Measurements from ENCODE around the gene INCA1. TPM values are rescaled to one million over a fixed set of nuclear protein-coding genes. Genes with fewer than 3 reads are reported as not detected.

Gene INCA1
- polyA plus RNA-seq, 1 of the 3 experiments (the other 2 are of a cell fraction) = 1.2 TPM

DNA sequence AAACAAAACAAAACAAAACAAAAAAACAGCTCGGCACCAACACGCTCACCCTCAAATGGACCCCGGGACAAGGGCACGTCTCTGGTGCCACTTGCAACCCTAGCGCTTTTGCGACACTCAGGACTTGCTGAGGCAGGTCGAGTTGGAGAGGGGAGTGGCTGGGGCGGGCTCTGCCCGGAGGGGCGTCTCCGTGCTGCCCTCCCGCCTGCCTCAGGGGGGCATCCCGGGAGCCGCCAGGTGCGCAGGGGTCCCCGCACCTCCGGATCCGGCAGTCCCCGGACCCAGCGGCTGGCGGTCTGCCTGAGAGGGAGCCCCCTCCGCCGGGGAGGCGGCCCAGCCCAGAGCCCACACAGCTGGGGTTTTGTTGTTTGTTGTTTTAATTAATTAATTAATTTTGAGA, 38.0 kb upstream of the INCA1 start, which contains the start of gene SLC52A1:
TSS of gene SLC52A1 (minus strand) at position 112 of the 400 bp plus-strand sequence. CDS start 820 bp downstream, outside the sequence.
- DNase-seq = peak; percentile 60
- H3K4me1 ChIP-seq (ENCODE audit: control insufficient read depth in 1 of 2, insufficient read depth in 2 of 2, low read depth in 1 of 2, low read length in 1 of 2) = peaks cover 0 to 2% of the 10 kb centered on the region in 2 experiments; a peak in 1 of 4 replicates
- H3K9me3 ChIP-seq = no peaks in the 10 kb centered on the region
- no peak within 1 kb of the TSS for H3K9ac ChIP-seq
- 20% methylated on average over 10 of the region's 24 CpGs for WGBS (ENCODE audit: low lambda C conversion rate)
- no peaks in the 10 kb centered on the region for H3F3A ChIP-seq (replicated peaks; ENCODE audit: insufficient read depth)
- ChIA-PET CTCF (interaction anchor here (0.9 to 5.6 kb wide), 7 partner anchors 27 to 132 kb away, joined by 3 to 39 read pairs (median 3); partner anchors contain the start of gene CHRNE), POLR2A (interaction anchor here (1.2 kb wide), 1 partner anchor 68 kb away, joined by 3 read pairs; the partner anchor contains the start of gene SPAG7)
- TF ChIP-seq, protein P1, sequence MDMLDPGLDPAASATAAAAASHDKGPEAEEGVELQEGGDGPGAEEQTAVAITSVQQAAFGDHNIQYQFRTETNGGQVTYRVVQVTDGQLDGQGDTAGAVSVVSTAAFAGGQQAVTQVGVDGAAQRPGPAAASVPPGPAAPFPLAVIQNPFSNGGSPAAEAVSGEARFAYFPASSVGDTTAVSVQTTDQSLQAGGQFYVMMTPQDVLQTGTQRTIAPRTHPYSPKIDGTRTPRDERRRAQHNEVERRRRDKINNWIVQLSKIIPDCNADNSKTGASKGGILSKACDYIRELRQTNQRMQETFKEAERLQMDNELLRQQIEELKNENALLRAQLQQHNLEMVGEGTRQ (IDR thresholded peaks at IDR 0.05; ENCODE audit: borderline replicate concordance, low read depth, low read length) = no peak
- TF ChIP-seq GATA2 (CRISPR knock-in tag; IDR thresholded peaks at IDR 0.05) (no peak), PBX3 (IDR thresholded peaks at IDR 0.05) (no peak), MAX (IDR thresholded peaks at IDR 0.05; ENCODE audit: low read depth) (no peak), CTCF (IDR thresholded peaks at IDR 0.05) (no peak), EZH2phosphoT487 (IDR thresholded peaks at IDR 0.05; ENCODE audit: borderline replicate concordance, low read depth) (no peak), FOSL2 (IDR thresholded peaks at IDR 0.05; ENCODE audit: borderline replicate concordance, low read depth) (no peak), RXRA (IDR thresholded peaks at IDR 0.05; ENCODE audit: borderline replicate concordance, low read depth) (no peak), SIN3A (IDR thresholded peaks at IDR 0.05; ENCODE audit: borderline replicate concordance, low read depth, low read length) (no peak), NRF1 (IDR thresholded peaks at IDR 0.05; ENCODE audit: low read depth, low read length) (no peak), RAD21 (IDR thresholded peaks at IDR 0.05; ENCODE audit: low read length) (no peak), TEAD4 (IDR thresholded peaks at IDR 0.05; ENCODE audit: borderline replicate concordance, insufficient read depth) (no peak), EP300 (IDR thresholded peaks at IDR 0.05; ENCODE audit: borderline replicate concordance in 1 of 2, low read depth in 1 of 2, low read length in 1 of 2) (no peak), MEF2A (IDR thresholded peaks at IDR 0.05; ENCODE audit: borderline replicate concordance, low read depth) (no peak), YY1 (IDR thresholded peaks at IDR 0.05; ENCODE audit: low read depth) (no peak)
- TF ChIP-seq, protein P2, sequence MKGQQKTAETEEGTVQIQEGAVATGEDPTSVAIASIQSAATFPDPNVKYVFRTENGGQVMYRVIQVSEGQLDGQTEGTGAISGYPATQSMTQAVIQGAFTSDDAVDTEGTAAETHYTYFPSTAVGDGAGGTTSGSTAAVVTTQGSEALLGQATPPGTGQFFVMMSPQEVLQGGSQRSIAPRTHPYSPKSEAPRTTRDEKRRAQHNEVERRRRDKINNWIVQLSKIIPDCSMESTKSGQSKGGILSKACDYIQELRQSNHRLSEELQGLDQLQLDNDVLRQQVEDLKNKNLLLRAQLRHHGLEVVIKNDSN (IDR thresholded peaks at IDR 0.05; ENCODE audit: borderline replicate concordance, low read depth) = no peak
- TF ChIP-seq, protein P3, sequence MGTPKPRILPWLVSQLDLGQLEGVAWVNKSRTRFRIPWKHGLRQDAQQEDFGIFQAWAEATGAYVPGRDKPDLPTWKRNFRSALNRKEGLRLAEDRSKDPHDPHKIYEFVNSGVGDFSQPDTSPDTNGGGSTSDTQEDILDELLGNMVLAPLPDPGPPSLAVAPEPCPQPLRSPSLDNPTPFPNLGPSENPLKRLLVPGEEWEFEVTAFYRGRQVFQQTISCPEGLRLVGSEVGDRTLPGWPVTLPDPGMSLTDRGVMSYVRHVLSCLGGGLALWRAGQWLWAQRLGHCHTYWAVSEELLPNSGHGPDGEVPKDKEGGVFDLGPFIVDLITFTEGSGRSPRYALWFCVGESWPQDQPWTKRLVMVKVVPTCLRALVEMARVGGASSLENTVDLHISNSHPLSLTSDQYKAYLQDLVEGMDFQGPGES (IDR thresholded peaks at IDR 0.05; ENCODE audit: low read depth, low read length) = no peak
- peak within 1 kb of the TSS; percentile 21 to 45; a peak in 3 of 4 replicates for H3K4me3 ChIP-seq (ENCODE audit: low read depth in 2 of 2, low read length in 1 of 2)
- no peak within 1 kb of the TSS for H3K27ac ChIP-seq (ENCODE audit: low read depth in 2 of 2, low read length in 1 of 2)
- no peaks in the 10 kb centered on the region for H4K20me1 ChIP-seq (ENCODE audit: insufficient read depth)
- 0 out of 2 replicates have a peak within 1 kb of the TSS, but pooled peaks have one; percentile 29 for H2AFZ ChIP-seq (ENCODE audit: low read depth)
- no peaks in the 10 kb centered on the region for H3K27me3 ChIP-seq (ENCODE audit: insufficient read depth)
- peak within 1 kb of the TSS; percentile 60; the same call in 1 of the 2 replicates for H3K4me2 ChIP-seq
- no peaks in the 10 kb centered on the region for H3K9me2 ChIP-seq
- H3K36me3 ChIP-seq (replicated peaks in 1 of 2; ENCODE audit: control insufficient read depth in 1 of 2, insufficient read depth in 2 of 2, low read length in 1 of 2) = no peaks in the 10 kb centered on the region
- no peaks in the 10 kb centered on the region for H3K79me2 ChIP-seq (ENCODE audit: insufficient read depth)
